GM12892 (cell line): ENCODE measurements around the gene TIMM44.

Experiments
- POLR2AphosphoS5 ChIP-seq: IDR thresholded peaks from 2 replicates; pipeline ENCODE4 v1.6.1; 2011; ENCODE audit warnings: low read depth, low read length, control low read depth
- TAF1 ChIP-seq: IDR thresholded peaks from 2 replicates; pipeline ENCODE4 v1.6.1; 2011; ENCODE audit warnings: low read depth, mild to moderate bottlenecking, control low read depth, low read length, borderline replicate concordance

- no peak for TF ChIP-seq POLR2AphosphoS5
- TF ChIP-seq TAF1 = no peak
These were observed 22.6 kb upstream of the TIMM44 start for GRCh38 chr19:7965921-7966665.
